Measurements from ENCODE around the gene SWAP70. TPM values are rescaled to one million over a fixed set of nuclear protein-coding genes. Genes with fewer than 3 reads are reported as not detected.

Gene SWAP70
- total RNA-seq, 1 experiment from 2014 or later, result 20.0 TPM

DNA sequence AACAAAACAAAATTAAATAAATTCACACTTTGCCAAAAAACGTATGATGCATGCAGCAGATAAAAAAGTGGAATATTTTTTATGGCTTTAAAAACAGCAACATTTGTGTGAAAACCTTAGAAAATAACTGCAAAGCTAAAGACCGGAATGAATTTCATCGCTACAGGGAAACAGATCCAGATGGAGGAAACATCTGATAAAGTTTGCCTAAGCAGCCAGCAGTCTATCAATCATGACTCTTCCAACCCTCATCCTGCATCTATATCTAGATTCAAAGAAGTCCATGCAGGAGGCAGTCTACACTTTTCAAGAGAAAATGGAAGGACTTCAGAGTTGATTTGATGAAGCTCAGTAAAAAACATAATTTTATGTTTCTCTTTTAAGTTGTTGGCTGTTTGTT, 126.8 kb downstream of the SWAP70 start:
- H3K36me3 ChIP-seq, result peaks cover 45% of the 10 kb centered on the region
- no peak for DNase-seq
- H3K27me3 ChIP-seq, result no peaks in the 10 kb centered on the region
- no peaks in the 10 kb centered on the region for H3K9me3 ChIP-seq
- H3K4me3 ChIP-seq, result no peak overlapping the region

DNA sequence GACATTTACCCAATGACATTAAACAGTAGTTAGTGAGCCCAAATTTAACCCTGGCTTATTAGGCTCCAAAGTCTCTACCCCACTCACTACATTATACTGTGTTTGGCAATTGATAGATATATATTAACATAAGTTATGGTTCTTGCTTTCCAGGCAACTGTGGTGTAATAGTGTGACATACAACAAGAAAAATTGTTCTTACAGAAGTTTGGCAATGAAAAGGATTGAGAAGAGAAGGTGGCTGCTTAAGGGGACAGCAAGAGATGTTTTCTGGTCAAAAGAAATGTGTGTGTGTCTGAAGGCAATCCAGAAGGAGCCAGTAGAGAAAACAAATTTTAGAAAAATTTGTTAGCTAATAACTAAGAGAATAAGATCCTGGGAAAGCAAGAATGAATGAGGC, 132.4 kb downstream of the SWAP70 start:
- no peak overlapping the region for H3K4me3 ChIP-seq
- no peaks in the 10 kb centered on the region for H3K27me3 ChIP-seq
- peaks cover 25% of the 10 kb centered on the region for H3K36me3 ChIP-seq
- DNase-seq, result no peak
- H3K9me3 ChIP-seq, result no peaks in the 10 kb centered on the region

DNA sequence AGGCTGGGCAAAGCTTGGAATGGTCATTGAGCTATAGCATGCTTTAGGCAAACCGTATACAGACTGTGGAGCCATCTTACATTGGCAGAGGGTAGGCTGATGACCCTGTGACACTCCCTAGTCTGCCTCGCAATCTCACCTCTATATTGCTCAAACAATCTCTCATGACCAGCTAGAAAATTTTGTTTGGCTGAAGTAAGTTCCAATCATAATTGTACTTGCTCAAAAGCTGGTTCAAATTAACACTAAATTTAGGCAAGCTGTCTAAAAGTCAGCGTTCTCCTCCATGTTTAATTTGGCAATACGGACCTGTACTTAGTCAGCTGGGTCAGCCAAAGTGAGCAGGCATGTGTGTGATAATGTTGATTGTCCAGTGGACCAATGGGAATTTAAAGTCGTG, 133.0 kb downstream of the SWAP70 start:
- no peak for DNase-seq
- no peaks in the 10 kb centered on the region for H3K27me3 ChIP-seq
- H3K4me3 ChIP-seq, result no peak overlapping the region
- no peaks in the 10 kb centered on the region for H3K9me3 ChIP-seq
- peaks cover 20% of the 10 kb centered on the region for H3K36me3 ChIP-seq

DNA sequence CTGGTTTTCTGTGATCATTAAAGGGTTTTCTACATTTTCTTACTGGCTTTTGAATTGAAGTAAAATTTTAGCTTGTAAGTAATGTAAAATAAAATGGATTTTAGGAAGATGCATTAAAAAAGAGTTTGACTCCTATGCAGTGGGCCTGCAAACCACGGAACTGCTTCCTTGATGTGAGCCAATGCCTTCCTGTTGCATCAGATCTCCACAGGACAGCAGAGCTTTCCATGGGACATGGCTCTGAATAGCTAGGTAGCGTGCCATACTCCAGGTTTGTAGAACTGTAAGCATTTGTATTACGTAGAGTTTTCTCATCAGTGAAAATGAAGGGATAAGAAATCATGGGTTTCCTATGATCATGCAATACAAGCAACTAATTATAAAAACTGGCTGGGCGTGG, 133.4 kb downstream of the SWAP70 start:
- no peak overlapping the region for H3K4me3 ChIP-seq
- H3K36me3 ChIP-seq, result peaks cover 20% of the 10 kb centered on the region
- no peaks in the 10 kb centered on the region for H3K9me3 ChIP-seq
- no peak for DNase-seq
- no peaks in the 10 kb centered on the region for H3K27me3 ChIP-seq

DNA sequence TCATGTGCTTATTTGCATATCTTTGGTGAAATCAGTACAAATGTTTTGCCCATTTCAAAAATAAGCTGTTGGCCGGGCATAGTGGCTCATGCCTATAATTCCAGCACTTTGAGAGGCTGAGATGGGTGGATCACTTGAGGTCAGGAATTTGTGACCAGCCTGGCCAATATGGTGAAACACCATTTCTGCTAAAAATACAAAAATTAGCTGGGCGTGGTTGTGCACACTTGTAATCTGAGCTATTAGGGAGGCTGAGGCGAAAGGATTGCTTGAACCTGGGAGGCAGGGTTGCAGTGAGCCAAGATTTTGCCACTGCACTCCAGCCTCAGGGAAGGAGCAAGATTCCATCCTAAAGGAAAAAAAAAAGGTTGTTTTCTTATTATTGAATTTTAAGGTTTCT, 136.0 kb downstream of the SWAP70 start:
- no peaks in the 10 kb centered on the region for H3K27me3 ChIP-seq
- no peak overlapping the region for H3K4me3 ChIP-seq
- DNase-seq, result peak; percentile 42
- peaks cover 23% of the 10 kb centered on the region for H3K36me3 ChIP-seq
- no peaks in the 10 kb centered on the region for H3K9me3 ChIP-seq

DNA sequence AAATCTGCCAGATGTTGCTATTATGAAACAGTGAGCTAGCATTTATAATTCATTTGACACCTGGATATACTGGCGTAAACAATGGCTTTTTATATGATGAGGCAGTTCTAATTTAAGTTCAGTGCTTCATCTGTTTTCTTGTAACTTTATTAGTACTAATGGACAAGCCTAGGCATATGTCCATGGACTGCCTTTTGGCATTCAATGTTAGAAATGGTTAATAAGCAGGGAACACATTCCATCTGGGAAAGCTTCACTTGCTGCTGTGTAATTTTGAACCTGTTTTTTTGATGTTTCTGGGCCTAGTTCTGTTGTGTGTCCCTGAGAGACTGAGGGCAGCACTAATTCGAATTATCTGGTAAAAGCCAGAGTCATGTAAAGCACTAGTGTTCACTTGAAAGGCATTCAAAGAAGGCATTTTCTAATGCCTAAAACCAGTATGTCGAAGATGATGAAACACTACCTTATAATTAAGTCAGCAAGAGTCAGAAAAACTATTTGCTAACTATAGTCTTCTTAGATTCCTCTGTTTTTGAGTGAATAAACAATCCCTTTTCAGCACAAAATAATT, 138.5 kb downstream of the SWAP70 start:
- peak; percentile 23 for DNase-seq

More for the DNA sequence above, 138.5 kb downstream of the SWAP70 start:
- no peak overlapping the region for H3K4me3 ChIP-seq
- no peaks in the 10 kb centered on the region for H3K27me3 ChIP-seq
- no peaks in the 10 kb centered on the region for H3K9me3 ChIP-seq
- peaks cover 30% of the 10 kb centered on the region for H3K36me3 ChIP-seq

Other genes with a start within 250 kb of the SWAP70 start
- gene ZNF143, start 203.1 kb upstream of the SWAP70 start, total RNA-seq (2014; rRNA removed; shearing (Covaris generic); ENCODE audit: low replicate concordance), result 11.4 and 22.9 TPM in 2 replicates
- gene WEE1, start 90.4 kb upstream of the SWAP70 start, total RNA-seq (2014; rRNA removed; shearing (Covaris generic); ENCODE audit: low replicate concordance), result 34.8 and 35.6 TPM in 2 replicates